SK-N-SH (cell line): ENCODE data around the gene CACNA2D1. TPM values are rescaled to one million over a fixed set of nuclear protein-coding genes. Genes with fewer than 3 reads are reported as not detected.

ENCODE experiments used
- CTCF ChIA-PET: fragments of 300-600, 350-600 bp; formaldehyde crosslinking; extraction: SDS; loops from one replicate; lab custom pipeline; 2021; lab: Yijun Ruan, JAX
- POLR2A ChIA-PET: fragments of 350-600 bp; sonication (Branson Sonifier 250); formaldehyde crosslinking; extraction: SDS; loops from one replicate; lab custom pipeline; 2020; ENCODE audit warnings: antibody characterized with exemption, inconsistent platforms; lab: Yijun Ruan, JAX
- DNase-seq: peaks from one replicate; pipeline ENCODE4 v3.0.0; 2012
- H2AFZ ChIP-seq: fragments of 200-600 bp; sonication (generic); 2 replicates; pipeline ENCODE4 v1.8.1; 2016; ENCODE audit warnings: antibody characterized with exemption, mild to moderate bottlenecking, low read depth
- H3F3A ChIP-seq: fragments of 200-600 bp; sonication (generic); replicated peaks from 2 replicates; pipeline ENCODE3; 2016; ENCODE audit warnings: antibody characterized with exemption, mild to moderate bottlenecking; ENCODE audit not compliant: insufficient read depth
- H3K27ac ChIP-seq, 2 experiments: fragments of 200-500 bp in 1 of 2; fragments of 200-600 bp in 1 of 2; sonication (Bioruptor generic) in 1 of 2; sonication (generic), shearing (Covaris generic) in 1 of 2; 2 replicates each; pipeline versions ENCODE4 v1.5.1 to v1.6.1; 2014 to 2016; ENCODE audit warnings: low read depth in 2 of 2, inconsistent platforms in 1 of 2, low read length in 1 of 2, mild to moderate bottlenecking in 1 of 2, mixed read lengths in 1 of 2
- H3K27me3 ChIP-seq: fragments of 200-600 bp; sonication (generic), shearing (Covaris generic); 2 replicates; pipeline ENCODE4 v1.6.1; 2016; ENCODE audit warnings: mixed run types; ENCODE audit not compliant: insufficient read depth
- H3K36me3 ChIP-seq, 2 experiments: fragments of 200-500 bp in 1 of 2; fragments of 200-600 bp in 1 of 2; sonication (Bioruptor generic) in 1 of 2; sonication (generic) in 1 of 2; replicated peaks in 1 of 2; 2 replicates each; pipeline versions ENCODE3 to v1.5.1; 2014 to 2016; ENCODE audit warnings: low read length in 1 of 2, mild to moderate bottlenecking in 1 of 2; ENCODE audit not compliant: insufficient read depth in 2 of 2, control insufficient read depth in 1 of 2
- H3K4me1 ChIP-seq, 2 experiments: fragments of 200-500 bp in 1 of 2; fragments of 200-600 bp in 1 of 2; sonication (Bioruptor generic) in 1 of 2; sonication (generic), shearing (Covaris generic) in 1 of 2; 2 replicates each; pipeline versions ENCODE4 v1.5.1 to v1.6.1; 2014 to 2016; ENCODE audit warnings: low read depth in 1 of 2, low read length in 1 of 2, mixed run types in 1 of 2; ENCODE audit not compliant: insufficient read depth in 2 of 2, control insufficient read depth in 1 of 2
- H3K4me2 ChIP-seq: fragments of 200-600 bp; sonication (generic), shearing (Covaris generic); 2 replicates; pipeline ENCODE4 v1.6.1; 2017; ENCODE audit warnings: mixed run types
- H3K4me3 ChIP-seq, 2 experiments: fragments of 200-500 bp in 1 of 2; fragments of 200-600 bp in 1 of 2; sonication (Bioruptor generic) in 1 of 2; sonication (generic), shearing (Covaris generic) in 1 of 2; 2 replicates each; pipeline versions ENCODE4 v1.5.1 to v1.8.1; 2014 to 2016; ENCODE audit warnings: low read depth in 2 of 2, inconsistent platforms in 1 of 2, low read length in 1 of 2, mild to moderate bottlenecking in 1 of 2, mixed read lengths in 1 of 2, moderate library complexity in 1 of 2
- H3K79me2 ChIP-seq: fragments of 200-600 bp; sonication (generic); 2 replicates; pipeline ENCODE4 v1.8.1; 2017; ENCODE audit warnings: mild to moderate bottlenecking; ENCODE audit not compliant: insufficient read depth
- H3K9ac ChIP-seq: fragments of 200-600 bp; sonication (generic); 2 replicates; pipeline ENCODE4 v1.6.1; 2017; ENCODE audit warnings: mixed run types
- H3K9me2 ChIP-seq: fragments of 200-600 bp; sonication (generic); 2 replicates; pipeline ENCODE4 v1.6.1; 2017; ENCODE audit warnings: mixed run types
- H3K9me3 ChIP-seq: fragments of 200-600 bp; sonication (generic); 2 replicates; pipeline ENCODE4 v1.6.1; 2017; ENCODE audit warnings: mixed run types, mild to moderate bottlenecking, moderate library complexity
- H4K20me1 ChIP-seq: fragments of 200-600 bp; sonication (generic); 2 replicates; pipeline ENCODE4 v1.6.1; 2017; ENCODE audit warnings: mild to moderate bottlenecking, mixed run types; ENCODE audit not compliant: insufficient read depth
- CHD2 ChIP-seq: fragments of 150-350 bp; IDR thresholded peaks from 2 replicates; pipeline ENCODE4 v1.6.1; 2018; ENCODE audit warnings: low read length; ENCODE audit not compliant: partially characterized antibody
- EP300 ChIP-seq, 2 experiments: IDR thresholded peaks; 2 replicates each; pipeline versions ENCODE4 v1.4.0 to v1.6.1; 2012; ENCODE audit warnings: borderline replicate concordance in 1 of 2, low read depth in 1 of 2, low read length in 1 of 2
- EZH2phosphoT487 ChIP-seq: fragments of 200-600 bp; sonication (generic); IDR thresholded peaks from 2 replicates; pipeline ENCODE4 v1.6.1; 2017; ENCODE audit warnings: low read depth, mixed run types, mild to moderate bottlenecking, antibody characterized with exemption, moderate library complexity, borderline replicate concordance
- FOSL2 ChIP-seq: IDR thresholded peaks from 2 replicates; pipeline ENCODE4 v1.4.0; 2012; ENCODE audit warnings: low read depth, mild to moderate bottlenecking, moderate library complexity, borderline replicate concordance
- FOXJ3 ChIP-seq: sonication (generic); formaldehyde crosslinking; IDR thresholded peaks from 2 replicates; pipeline ENCODE4 v1.5.1; 2020; ENCODE audit warnings: mild to moderate bottlenecking, missing genetic modification reagents
- FOXM1 ChIP-seq: IDR thresholded peaks from 2 replicates; pipeline ENCODE4 v1.4.0; 2012; ENCODE audit warnings: low read depth, mild to moderate bottlenecking
- GATA2 ChIP-seq: sonication (generic); formaldehyde crosslinking; IDR thresholded peaks from 2 replicates; pipeline ENCODE4 v1.5.0; 2020; ENCODE audit warnings: mild to moderate bottlenecking, missing genetic modification reagents
- IRF3 ChIP-seq: fragments of 150-350 bp; IDR thresholded peaks from 2 replicates; pipeline ENCODE4 v1.6.1; 2016; ENCODE audit warnings: mild to moderate bottlenecking, low read depth, low read length
- MAX ChIP-seq: IDR thresholded peaks from 2 replicates; pipeline ENCODE4 v1.4.0; 2012; ENCODE audit warnings: low read depth
- MEF2A ChIP-seq: IDR thresholded peaks from 2 replicates; pipeline ENCODE4 v1.4.0; 2012; ENCODE audit warnings: low read depth, borderline replicate concordance
- MXI1 ChIP-seq: IDR thresholded peaks from 2 replicates; pipeline ENCODE4 v1.6.1; 2012; ENCODE audit warnings: mild to moderate bottlenecking, low read depth, low read length, improper control_type of control experiment
- NFIC ChIP-seq: IDR thresholded peaks from 2 replicates; pipeline ENCODE4 v1.4.0; 2012; ENCODE audit warnings: borderline replicate concordance
- NRF1 ChIP-seq: IDR thresholded peaks from 2 replicates; pipeline ENCODE4 v1.6.1; 2012; ENCODE audit warnings: low read depth, mild to moderate bottlenecking, low read length
- POLR2AphosphoS5 ChIP-seq: IDR thresholded peaks from 2 replicates; pipeline ENCODE4 v1.6.1; 2012; ENCODE audit warnings: low read depth, low read length
- RAD21 ChIP-seq: IDR thresholded peaks from 2 replicates; pipeline ENCODE4 v1.6.1; 2012; ENCODE audit warnings: mild to moderate bottlenecking, low read length
- RCOR1 ChIP-seq: fragments of 150-350 bp; IDR thresholded peaks from 2 replicates; pipeline ENCODE4 v1.6.1; 2017; ENCODE audit warnings: antibody characterized with exemption, low read length
- REST ChIP-seq: IDR thresholded peaks from 2 replicates; pipeline ENCODE4 v1.6.1; 2012; ENCODE audit warnings: mild to moderate bottlenecking, low read depth, low read length, moderate library complexity
- RFX5 ChIP-seq: IDR thresholded peaks from 2 replicates; pipeline ENCODE4 v1.6.1; 2012; ENCODE audit warnings: mild to moderate bottlenecking, improper control_type of control experiment, low read length
- RXRA ChIP-seq: IDR thresholded peaks from 2 replicates; pipeline ENCODE4 v1.4.0; 2012; ENCODE audit warnings: low read depth, mild to moderate bottlenecking, borderline replicate concordance
- SIN3A ChIP-seq: IDR thresholded peaks from 2 replicates; pipeline ENCODE4 v1.6.1; 2012; ENCODE audit warnings: low read depth, mild to moderate bottlenecking, low read length, moderate library complexity, borderline replicate concordance
- SMC3 ChIP-seq: IDR thresholded peaks from 2 replicates; pipeline ENCODE4 v1.6.1; 2012; ENCODE audit warnings: low read depth, low read length, improper control_type of control experiment
- TAF1 ChIP-seq: IDR thresholded peaks from 2 replicates; pipeline ENCODE4 v1.6.1; 2012; ENCODE audit warnings: low read depth, mild to moderate bottlenecking, low read length, moderate library complexity, borderline replicate concordance
- TCF12 ChIP-seq: IDR thresholded peaks from 2 replicates; pipeline ENCODE4 v1.4.0; 2012
- TEAD4 ChIP-seq: IDR thresholded peaks from 2 replicates; pipeline ENCODE4 v1.4.0; 2012; ENCODE audit warnings: mild to moderate bottlenecking, borderline replicate concordance; ENCODE audit not compliant: insufficient read depth
- USF1 ChIP-seq: IDR thresholded peaks from 2 replicates; pipeline ENCODE4 v1.4.0; 2012; ENCODE audit warnings: low read depth, borderline replicate concordance
- ZBTB33 ChIP-seq: IDR thresholded peaks from 2 replicates; pipeline ENCODE4 v1.4.0; 2012; ENCODE audit warnings: low read depth, borderline replicate concordance
- WGBS: methylation state at CpG from one replicate; pipeline ENCODE4 v1.1.6; 2017; ENCODE audit warnings: low lambda C conversion rate; 5-methylcytosine and 5-hydroxymethylcytosine counted together
- polyA plus RNA-seq, 3 experiments: library from polyadenylated mRNA; depleted of rRNA; stranded (reverse); fragments of >200 nt; gene quantifications; 2 replicates each; pipeline ENCODE4 v1.2.3, GENCODE V29; 2012

CACNA2D1 gene
- polyA plus RNA-seq, 1 of the 3 experiments (the other 2 are of a cell fraction): 3.4 TPM

GRCh38 chr7:82036146-82036886 is 407.3 kb downstream of the CACNA2D1 start:
- no peaks in the 10 kb centered on the region for H3K9me2 ChIP-seq
- peaks cover 35% of the 10 kb centered on the region for H3F3A ChIP-seq
- no peaks in the 10 kb centered on the region for H3K27me3 ChIP-seq
- H3K36me3 ChIP-seq: peaks cover 6 to 10% of the 10 kb centered on the region in 2 experiments
- no peak for DNase-seq
- peaks cover 9 to 36% of the 10 kb centered on the region in 2 experiments for H3K4me1 ChIP-seq
- ChIA-PET CTCF (interaction anchor here (0.7 to 1.3 kb wide), 5 partner anchors 7 to 601 kb away, joined by 3 to 4 read pairs (median 3); no protein-coding TSS in a partner anchor), POLR2A (no interaction called here)
- H4K20me1 ChIP-seq: no peaks in the 10 kb centered on the region
- H2AFZ ChIP-seq: peak overlapping the region; percentile 1
- H3K79me2 ChIP-seq: no peaks in the 10 kb centered on the region
- H3K4me2 ChIP-seq: peak overlapping the region; percentile 30
- H3K9me3 ChIP-seq: no peaks in the 10 kb centered on the region
- 67% methylated on average over 3 of the region's 3 CpGs for WGBS
- no peak overlapping the region for H3K4me3 ChIP-seq
- H3K9ac ChIP-seq: peak overlapping the region; percentile 0; the same call in 1 of the 2 replicates
- H3K27ac ChIP-seq: peak overlapping the region; percentile 9 to 70
- no peak for TF ChIP-seq FOXJ3 (CRISPR knock-in tag)
- TF ChIP-seq IRF3: no peak
- TF ChIP-seq REST: no peak
- TF ChIP-seq USF1: no peak
- no peak for TF ChIP-seq SMC3
- no peak for TF ChIP-seq ZBTB33
- no peak for TF ChIP-seq CHD2
- TF ChIP-seq MXI1: no peak
- TF ChIP-seq RAD21: no peak
- TF ChIP-seq MAX: peak; percentile 50; the same call in 1 of the 2 replicates
- no peak for TF ChIP-seq POLR2AphosphoS5
- TF ChIP-seq NRF1: no peak
- no peak for TF ChIP-seq MEF2A
- no peak for TF ChIP-seq FOXM1
- TF ChIP-seq NFIC: peak; percentile 71
- no peak for TF ChIP-seq EZH2phosphoT487
- TF ChIP-seq TCF12: peak; percentile 95
- peak in 1 of 2 experiments; percentile 83; a peak in 2 of 4 replicates for TF ChIP-seq EP300 (IDR thresholded peaks at IDR 0.05; ENCODE audit: borderline replicate concordance in 1 of 2, low read depth in 1 of 2, low read length in 1 of 2)
- TF ChIP-seq RFX5: no peak
- no peak for TF ChIP-seq SIN3A
- peak; percentile 13; the same call in 1 of the 2 replicates for TF ChIP-seq RCOR1
- peak; percentile 52 for TF ChIP-seq RXRA
- TF ChIP-seq GATA2 (CRISPR knock-in tag): no peak
- TF ChIP-seq TEAD4: peak; percentile 61; the same call in 1 of the 2 replicates
- no peak for TF ChIP-seq TAF1
- peak; percentile 87 for TF ChIP-seq FOSL2
